C4-2B (cell line): Measurements from ENCODE around the gene TMEM266.

Source experiments
- H3K27ac ChIP-seq: fragments of 450-650 bp; 2 replicates; pipeline ENCODE4 v1.5.1; 2017
- CTCF ChIP-seq: fragments of 450-650 bp; conservative IDR thresholded peaks from 2 replicates; pipeline ENCODE4 v1.5.1; 2017; ENCODE audit warnings: mild to moderate bottlenecking
- ZFX ChIP-seq: fragments of 450-650 bp; IDR thresholded peaks from 2 replicates; pipeline ENCODE4 v1.6.1; 2017

The TMEM266 gene

GRCh38 chr15:76161153-76162035 is 101.6 kb downstream of the TMEM266 start:
- H3K27ac ChIP-seq, result peak overlapping the region; percentile 69
- TF ChIP-seq CTCF (no peak), ZFX (peak; percentile 22; the same call in 1 of the 2 replicates)

- TF ChIP-seq ZFX, result no peak
- peak overlapping the region; percentile 69 for H3K27ac ChIP-seq
Measured at GRCh38 chr15:76162036-76162398, 102.2 kb downstream of the TMEM266 start.

- TF ChIP-seq CTCF (no peak), ZFX (no peak)
- H3K27ac ChIP-seq, result peak overlapping the region; percentile 69
Measured at GRCh38 chr15:76162784-76163456, 103.1 kb downstream of the TMEM266 start.

- TF ChIP-seq CTCF, result no peak
- peak; percentile 34; the same call in 1 of the 2 replicates for TF ChIP-seq ZFX
- peak overlapping the region; percentile 69 for H3K27ac ChIP-seq
Measured at GRCh38 chr15:76163457-76164295, 103.9 kb downstream of the TMEM266 start.

GRCh38 chr15:76164602-76165001 is 104.8 kb downstream of the TMEM266 start:
- TF ChIP-seq CTCF, result no peak
- no peak for TF ChIP-seq ZFX
- H3K27ac ChIP-seq, result no peak overlapping the region; the same call in 1 of the 2 replicates

GRCh38 chr15:76165951-76166350 is 106.2 kb downstream of the TMEM266 start:
- no peak overlapping the region for H3K27ac ChIP-seq
- no peak for TF ChIP-seq ZFX
- TF ChIP-seq CTCF, result no peak

GRCh38 chr15:76168237-76168984 is 108.6 kb downstream of the TMEM266 start:
- no peak overlapping the region for H3K27ac ChIP-seq
- no peak for TF ChIP-seq ZFX
- TF ChIP-seq CTCF, result no peak
